Mucosa of descending colon (tissue), 3 donors: ENCODE measurements around the gene GRK5. TPM values are rescaled to one million over a fixed set of nuclear protein-coding genes. Genes with fewer than 3 reads are reported as not detected.
A peak's percentile ranks its signal among the peaks of the same experiment; 100 is the strongest.

Experiments
- ATAC-seq: fragments of 200-7000 bp; cut with Tn5 transposase; one replicate; pipeline ENCODE4 v1.9.1; 2020; ENCODE audit warnings: mild to moderate bottlenecking, moderate library complexity
- DNase-seq, 3 donors: peaks; one replicate each; pipeline ENCODE4 v3.0.0-alpha.2; 2020
- H3K36me3 ChIP-seq: fragments of 200-600 bp; one replicate; pipeline ENCODE4 v1.8.0; 2021; ENCODE audit warnings: low read depth, mild to moderate bottlenecking
- H3K4me1 ChIP-seq: fragments of 200-600 bp; one replicate; pipeline ENCODE4 v1.8.0; 2021; ENCODE audit warnings: low read depth, mild to moderate bottlenecking
- H3K4me3 ChIP-seq: fragments of 200-600 bp; one replicate; pipeline ENCODE4 v1.8.0; 2021; ENCODE audit warnings: mild to moderate bottlenecking
- H3K9me3 ChIP-seq: fragments of 200-600 bp; one replicate; pipeline ENCODE4 v1.8.0; 2021; ENCODE audit warnings: mild to moderate bottlenecking
- CTCF ChIP-seq: fragments of 200-600 bp; IDR thresholded peaks from one replicate; pipeline ENCODE4 v1.8.0; 2022; ENCODE audit warnings: antibody characterized with exemption, mild to moderate bottlenecking
- intact Hi-C, 2 donors: fragments of 100-400 bp; cut with DNase I in 1 of 2; cut with micrococcal nuclease in 1 of 2; formaldehyde crosslinking; loops; one replicate each; pipeline versions ENCODE4 v1.11.0 to v1.11.1; 2022; cut with DNase I, micrococcal nuclease
- total RNA-seq, 3 donors: library from RNA; stranded (reverse); fragmentation: NEBNext Ultra II Directional in 2 of 3; extraction: Animal tissue kit (Norgen Biotek cat#: 25700) in 2 of 3; gene quantifications; one replicate each; pipeline versions ENCODE4 v1.2.1 to v1.2.4, GENCODE V29; 2021 to 2023
- donor health status: DM: no; HTN: no; CAD: no; lungs with moderate emphysema.
- donor health status: DM: no; HTN: no; CAD: no.
- donor health status: DM: no; HTN: yes; CAD: no.

GRK5 gene
- total RNA-seq, 3 donors from 2014 or later = 6.6 to 27.1 (median 8.3) TPM

GRCh38 chr10:119447823-119448546, 240.6 kb downstream of the GRK5 start:
- Histone ChIP-seq H3K4me1 (no peaks in the 10 kb centered on the region), H3K9me3 (no peaks in the 10 kb centered on the region), H3K36me3 (no peaks in the 10 kb centered on the region), H3K4me3 (no peak overlapping the region)
- no peak for ATAC-seq
- intact Hi-C loops = loop anchor here (5.0 to 10.0 kb wide), 2 partner anchors 243 to 251 kb away; partner anchors contain the start of gene GRK5 (in 1 of the 2)
- no peak for TF ChIP-seq CTCF
- no peak for DNase-seq

- DNase-seq (peak in 1 of 3 donors; percentile 37), ATAC-seq (no peak)
- Histone ChIP-seq H3K4me1 (no peaks in the 10 kb centered on the region), H3K4me3 (no peak overlapping the region), H3K9me3 (no peaks in the 10 kb centered on the region), H3K36me3 (no peaks in the 10 kb centered on the region)
- no peak for TF ChIP-seq CTCF
- intact Hi-C loops = loop anchor here (5.0 to 10.0 kb wide), 2 partner anchors 244 to 252 kb away; partner anchors contain the start of gene GRK5 (in 1 of the 2)
Measured at GRCh38 chr10:119448628-119449584, 241.5 kb downstream of the GRK5 start.

GRCh38 chr10:119449760-119450461, 242.5 kb downstream of the GRK5 start:
- intact Hi-C loops = loop anchor here (5.0 to 10.0 kb wide), 2 partner anchors 245 to 253 kb away; partner anchors contain the start of gene GRK5 (in 1 of the 2)

GRCh38 chr10:119450606-119451299, 243.4 kb downstream of the GRK5 start:
- intact Hi-C loops = no loop called here
- no peak for TF ChIP-seq CTCF
- no peaks in the 10 kb centered on the region for H3K36me3 ChIP-seq
- H3K4me3 ChIP-seq = no peak overlapping the region
- DNase-seq (no peak), ATAC-seq (no peak)
- no peaks in the 10 kb centered on the region for H3K4me1 ChIP-seq
- no peaks in the 10 kb centered on the region for H3K9me3 ChIP-seq

More at GRCh38 chr10:119449760-119450461, 242.5 kb downstream of the GRK5 start:
- ATAC-seq (peak; percentile 8), DNase-seq (peak in 1 of 3 donors; percentile 68)
- H3K4me3 ChIP-seq = no peak overlapping the region
- H3K4me1 ChIP-seq = no peaks in the 10 kb centered on the region
- no peaks in the 10 kb centered on the region for H3K9me3 ChIP-seq
- no peak for TF ChIP-seq CTCF
- no peaks in the 10 kb centered on the region for H3K36me3 ChIP-seq
